GM12878 (cell line): ENCODE data around the gene PRAMEF7. TPM values are rescaled to one million over a fixed set of nuclear protein-coding genes. Genes with fewer than 3 reads are reported as not detected.
"Not testable (repeated sequence)": the region's sequence is repeated elsewhere in the genome, so short reads cannot be mapped to it uniquely, and the experiment has no call there.

Source experiments
- ATAC-seq: fragments of 200-7000 bp; cut with Tn5 transposase; 3 replicates; pipeline ENCODE4 v1.9.1; 2020; ENCODE audit warnings: mild to moderate bottlenecking, moderate library complexity
- BruUV-seq: library from RNA; stranded (reverse); fragments of 400-500 nt; replicated peaks from 2 replicates; lab custom pipeline; 2021; lab: Mats Ljungman, UMichigan
- CTCF ChIA-PET: fragments of 300-600 bp; sonication (Branson Sonifier 250); formaldehyde crosslinking; extraction: SDS; loops from one replicate; lab custom pipeline; 2021; ENCODE audit warnings: inconsistent platforms; lab: Yijun Ruan, JAX
- POLR2A ChIA-PET: fragments of 350-600 bp; formaldehyde crosslinking; extraction: SDS; loops from one replicate; lab custom pipeline; 2021; ENCODE audit warnings: inconsistent platforms; lab: Charles Lee
- RAD21 ChIA-PET: fragments of 300-600 bp; sonication (Branson Sonifier 250); formaldehyde crosslinking; loops from one replicate; lab custom pipeline; 2023; ENCODE audit warnings: antibody characterized with exemption; ENCODE audit not compliant: unreplicated experiment; lab: Charles Lee
- SMC1A ChIA-PET: fragments of 300-600 bp; sonication (Branson Sonifier 250); formaldehyde crosslinking; loops from one replicate; lab custom pipeline; 2023; ENCODE audit not compliant: unreplicated experiment, uncharacterized antibody; lab: Charles Lee
- DNase-seq: peaks from one replicate; pipeline ENCODE4 v3.0.0-alpha.2; 2011; ENCODE audit warnings: low read depth, low spot score
- FAIRE-seq: peaks from 3 replicates; lab custom pipeline; 2011; peaks lifted over from hg19 to GRCh38; lab: Jason Lieb, UNC
- H2AFZ ChIP-seq: 2 replicates; pipeline ENCODE4 v1.6.0; 2011; ENCODE audit warnings: low read depth, low read length, control low read depth; ENCODE audit not compliant: control insufficient read depth
- H3K27ac ChIP-seq: 2 replicates; pipeline ENCODE4 v1.5.1; 2011; ENCODE audit warnings: control low read depth; ENCODE audit not compliant: control insufficient read depth, insufficient read depth
- H3K27me3 ChIP-seq, 2 experiments: replicated peaks in 1 of 2; 2 replicates each; pipeline versions ENCODE4 v1.6.0 to v1.6.1; 2011; ENCODE audit warnings: low read length in 1 of 2; ENCODE audit not compliant: control insufficient read depth in 2 of 2, insufficient read depth in 2 of 2
- H3K36me3 ChIP-seq, 2 experiments: 2 replicates each; pipeline ENCODE4 v1.5.1; 2011; ENCODE audit warnings: low read length in 1 of 2; ENCODE audit not compliant: control insufficient read depth in 2 of 2, insufficient read depth in 2 of 2
- H3K4me1 ChIP-seq: 2 replicates; pipeline ENCODE4 v1.6.1; 2011; ENCODE audit warnings: mild to moderate bottlenecking, low read length, moderate library complexity, mixed read lengths; ENCODE audit not compliant: control insufficient read depth, insufficient read depth
- H3K4me2 ChIP-seq: 2 replicates; pipeline ENCODE4 v1.6.0; 2011; ENCODE audit warnings: control low read depth; ENCODE audit not compliant: control insufficient read depth, insufficient read depth
- H3K4me3 ChIP-seq: fragments of 200-600 bp; sonication (generic); 2 replicates; pipeline ENCODE4 v1.5.1; 2016
- H3K79me2 ChIP-seq: 2 replicates; pipeline ENCODE4 v1.6.0; 2011; ENCODE audit warnings: low read length; ENCODE audit not compliant: control insufficient read depth, insufficient read depth
- H3K9ac ChIP-seq: 2 replicates; pipeline ENCODE4 v1.8.0; 2011; ENCODE audit warnings: low read length, control low read depth, mixed read lengths; ENCODE audit not compliant: control insufficient read depth, insufficient read depth
- H3K9me3 ChIP-seq: replicated peaks from 3 replicates; pipeline ENCODE4 v1.5.1; 2011; ENCODE audit warnings: mild to moderate bottlenecking, low read length; ENCODE audit not compliant: control insufficient read depth, insufficient read depth
- H4K20me1 ChIP-seq: 2 replicates; pipeline ENCODE4 v1.6.0; 2011; ENCODE audit not compliant: control insufficient read depth, insufficient read depth
- WGBS: methylation state at CpG from one replicate; pipeline ENCODE4 v1.1.6; 2016; ENCODE audit warnings: low lambda C conversion rate; ENCODE audit not compliant: insufficient replicate concordance, insufficient coverage; ENCODE audit errors: missing lambda C conversion rate; 5-methylcytosine and 5-hydroxymethylcytosine counted together
- in situ Hi-C: fragments of 300-500 bp; cut with MboI; formaldehyde crosslinking; loops from 9 replicates; pipeline ENCODE4 v1.14.3; 2018; ENCODE audit warnings: mixed read lengths
- intact Hi-C: fragments of 100-400 bp; cut with micrococcal nuclease; formaldehyde crosslinking; loops from one replicate; pipeline ENCODE4 v1.14.2; 2022; ENCODE audit not compliant: unreplicated experiment
- polyA plus RNA-seq, 11 experiments: library from polyadenylated mRNA; depleted of rRNA in 4 of 11; unstranded in 6 of 11; stranded (reverse) in 5 of 11; fragments of >200 nt; fragmentation: Nextera tagmentation in 4 of 11; fragmentation: Illumina TruSeq in 1 of 11; extraction: Ambion mirVana in 4 of 11; extraction: Trizol in 1 of 11; gene quantifications; 1 replicate in 1 of 11; 2 replicates in 10 of 11; pipeline versions ENCODE4 v1.2.1 to v1.2.3, GENCODE V29; 2011 to 2016; ENCODE audit warnings: inconsistent platforms in 2 of 11, missing spikeins in 2 of 11, low read depth in 1 of 11
- total RNA-seq, 4 experiments: library from RNA; depleted of rRNA in 3 of 4; stranded (reverse); fragments of >200 nt in 3 of 4; fragmentation: Illumina TruSeq in 1 of 4; extraction: Trizol in 1 of 4; gene quantifications; 2 replicates each; pipeline versions ENCODE4 v1.2.1 to v1.2.3, GENCODE V29; 2013 to 2021

The PRAMEF7 gene
- total and polyA plus RNA-seq, 10 of the 15 experiments (the other 5 are each of a cell fraction or from before 2014, with no cell fraction given): not detected

DNA sequence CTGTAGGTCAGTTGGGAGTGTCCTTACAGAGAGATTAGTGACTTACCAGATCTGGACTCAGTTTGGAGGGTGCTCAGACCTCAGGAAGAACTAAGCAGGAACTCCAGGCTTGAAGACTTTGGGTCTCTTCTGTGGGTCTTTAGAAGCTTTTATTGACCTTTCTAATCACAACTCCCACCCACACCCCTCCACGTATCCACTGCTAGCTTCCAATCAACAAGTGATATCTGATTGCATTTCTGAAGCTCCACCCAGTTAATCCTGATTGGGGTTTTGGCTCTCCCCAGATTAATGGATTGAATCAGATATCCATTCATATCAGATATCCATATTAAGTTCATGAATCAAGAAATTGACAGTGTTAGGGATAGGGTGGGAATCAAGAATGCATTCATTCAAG is 18.2 kb upstream of the PRAMEF7 start, which contains the start of gene PRAMEF10:
Gene PRAMEF10, minus strand, starts transcription at position 101 of the 400 bp plus-strand sequence. CDS start 2,423 bp downstream, outside the sequence.
- in situ Hi-C loops, H2AFZ ChIP-seq, H3K27me3 ChIP-seq, SMC1A ChIA-PET, ATAC-seq, DNase-seq, H3K4me2 ChIP-seq, H3K4me3 ChIP-seq, BruUV-seq, CTCF ChIA-PET, POLR2A ChIA-PET, H4K20me1 ChIP-seq, H3K4me1 ChIP-seq, intact Hi-C loops, H3K36me3 ChIP-seq, H3K79me2 ChIP-seq, H3K27ac ChIP-seq, RAD21 ChIA-PET, FAIRE-seq, H3K9ac ChIP-seq, H3K9me3 ChIP-seq: not testable (repeated sequence)
- WGBS: no CpG with 5 or more reads among the region's 1 CpG

- FAIRE-seq, CTCF ChIA-PET, H4K20me1 ChIP-seq, H3K4me1 ChIP-seq, intact Hi-C loops, H3K27me3 ChIP-seq, DNase-seq, ATAC-seq, H2AFZ ChIP-seq, H3K79me2 ChIP-seq, SMC1A ChIA-PET, H3K4me3 ChIP-seq, H3K36me3 ChIP-seq, H3K4me2 ChIP-seq, BruUV-seq, POLR2A ChIA-PET, H3K9ac ChIP-seq, RAD21 ChIA-PET, in situ Hi-C loops, H3K9me3 ChIP-seq, H3K27ac ChIP-seq: not testable (repeated sequence)
Observed at GRCh38 chr1:12899186-12899585, 17.2 kb upstream of the PRAMEF7 start.

- BruUV-seq, RAD21 ChIA-PET, H3K9me3 ChIP-seq, FAIRE-seq, intact Hi-C loops, H3K27ac ChIP-seq, CTCF ChIA-PET, DNase-seq, H3K9ac ChIP-seq, POLR2A ChIA-PET, H3K4me2 ChIP-seq, H2AFZ ChIP-seq, H3K4me1 ChIP-seq, H3K36me3 ChIP-seq, H4K20me1 ChIP-seq, H3K27me3 ChIP-seq, ATAC-seq, H3K4me3 ChIP-seq, in situ Hi-C loops, H3K79me2 ChIP-seq, SMC1A ChIA-PET: not testable (repeated sequence)
- WGBS: 29% methylated on average over 3 of the region's 5 CpGs
Observed at GRCh38 chr1:12903793-12904572, 12.4 kb upstream of the PRAMEF7 start.

GRCh38 chr1:12921749-12922148 is 5.3 kb downstream of the PRAMEF7 start:
- RAD21 ChIA-PET: not testable (repeated sequence)

More at GRCh38 chr1:12921749-12922148, 5.3 kb downstream of the PRAMEF7 start:
- ATAC-seq, H3K79me2 ChIP-seq, H3K27me3 ChIP-seq, BruUV-seq, FAIRE-seq, H3K4me2 ChIP-seq, H3K4me1 ChIP-seq, in situ Hi-C loops, CTCF ChIA-PET, SMC1A ChIA-PET, H3K27ac ChIP-seq, DNase-seq, intact Hi-C loops, H3K9me3 ChIP-seq, H2AFZ ChIP-seq, H3K4me3 ChIP-seq, H4K20me1 ChIP-seq, H3K36me3 ChIP-seq, H3K9ac ChIP-seq, POLR2A ChIA-PET: not testable (repeated sequence)
- 18% methylated on average over 2 of the region's 2 CpGs for WGBS
